Glutamatergic neuron (in vitro differentiated cells): Measurements from ENCODE around the gene TFF3. TPM values are rescaled to one million over a fixed set of nuclear protein-coding genes. Genes with fewer than 3 reads are reported as not detected.
A peak's percentile ranks its signal among the peaks of the same experiment; 100 is the strongest.

Source experiments
- DNase-seq: peaks from one replicate; pipeline ENCODE4 v3.0.0; 2022
- H3K27ac Mint-ChIP-seq: one replicate; pipeline ENCODE4 v1.8.0; 2020; ENCODE audit warnings: mild to moderate bottlenecking, mixed read lengths, inconsistent platforms; ENCODE audit not compliant: unreplicated experiment
- H3K27me3 Mint-ChIP-seq: one replicate; pipeline ENCODE4 v1.8.0; 2020; ENCODE audit warnings: mild to moderate bottlenecking, moderate library complexity, mixed read lengths, inconsistent platforms; ENCODE audit not compliant: unreplicated experiment
- H3K36me3 Mint-ChIP-seq: one replicate; pipeline ENCODE4 v1.8.0; 2020; ENCODE audit warnings: mild to moderate bottlenecking, mixed read lengths, inconsistent platforms; ENCODE audit not compliant: unreplicated experiment
- H3K4me1 Mint-ChIP-seq: one replicate; pipeline ENCODE4 v1.8.0; 2020; ENCODE audit warnings: mild to moderate bottlenecking, low read depth, mixed read lengths, inconsistent platforms; ENCODE audit not compliant: unreplicated experiment
- H3K4me3 Mint-ChIP-seq: one replicate; pipeline ENCODE4 v1.8.0; 2020; ENCODE audit warnings: mild to moderate bottlenecking, mixed read lengths, inconsistent platforms; ENCODE audit not compliant: unreplicated experiment
- H3K9me3 Mint-ChIP-seq: one replicate; pipeline ENCODE4 v1.8.0; 2020; ENCODE audit warnings: mild to moderate bottlenecking, moderate library complexity, mixed read lengths, inconsistent platforms; ENCODE audit not compliant: unreplicated experiment
- CTCF ChIP-seq: fragments of 200-600 bp; sonication (generic); IDR thresholded peaks from one replicate; pipeline ENCODE4 v1.5.0; 2021; ENCODE audit not compliant: partially characterized antibody, unreplicated experiment
- long read RNA-seq: library from polyadenylated mRNA; unstranded; transcript quantifications from one replicate; pipeline ENCODE4 v2.0.0, GENCODE V29; 2020; ENCODE audit not compliant: unreplicated experiment
- total RNA-seq: library from RNA; stranded (reverse); fragmentation: NEBNext Ultra II Directional; extraction: Animal tissue kit (Norgen Biotek cat#: 25700); gene quantifications from one replicate; pipeline ENCODE4 v1.2.1, GENCODE V29; 2021; ENCODE audit not compliant: unreplicated experiment

Gene TFF3
- total RNA-seq, result not detected
- long read RNA-seq, result 0 reads

- H3K27ac Mint-ChIP-seq, result no peak within 1 kb of the TSS
- H3K4me1 Mint-ChIP-seq, result peaks cover 25% of the 10 kb centered on the region
Observed at GRCh38 chr21:42315296-42315891, at the start of gene TFF3. TFF3 (minus strand) TSS chr21:42315409; CDS start chr21:42315374, 35 bp downstream.

GRCh38 chr21:42364304-42364865 is 49.2 kb upstream of the TFF3 start:
- Mint-ChIP-seq H3K36me3 (no peaks in the 10 kb centered on the region), H3K9me3 (peaks cover 10% of the 10 kb centered on the region), H3K27ac (no peak overlapping the region), H3K27me3 (peaks cover 5% of the 10 kb centered on the region), H3K4me3 (no peak overlapping the region), H3K4me1 (peaks cover 32% of the 10 kb centered on the region)
- no peak for TF ChIP-seq CTCF
- DNase-seq, result no peak

More at GRCh38 chr21:42315296-42315891, at the start of gene TFF3:
- H3K9me3 Mint-ChIP-seq, result peaks cover 6% of the 10 kb centered on the region
- H3K4me3 Mint-ChIP-seq, result no peak within 1 kb of the TSS
- TF ChIP-seq CTCF, result no peak
- DNase-seq, result no peak
- H3K27me3 Mint-ChIP-seq, result no peaks in the 10 kb centered on the region
- no peaks in the 10 kb centered on the region for H3K36me3 Mint-ChIP-seq

- Mint-ChIP-seq H3K27me3 (peaks cover 5% of the 10 kb centered on the region), H3K27ac (no peak overlapping the region), H3K9me3 (peaks cover 10% of the 10 kb centered on the region), H3K4me3 (no peak overlapping the region), H3K4me1 (peaks cover 32% of the 10 kb centered on the region), H3K36me3 (peaks cover 4% of the 10 kb centered on the region)
- TF ChIP-seq CTCF, result no peak
- no peak for DNase-seq
Observed at GRCh38 chr21:42363312-42363711, 48.1 kb upstream of the TFF3 start.

- Mint-ChIP-seq H3K27me3 (peaks cover 5% of the 10 kb centered on the region), H3K4me1 (peaks cover 29% of the 10 kb centered on the region), H3K4me3 (no peak overlapping the region), H3K9me3 (peaks cover 7% of the 10 kb centered on the region), H3K27ac (no peak overlapping the region), H3K36me3 (peaks cover 5% of the 10 kb centered on the region)
- DNase-seq, result no peak
- TF ChIP-seq CTCF, result no peak
Observed at GRCh38 chr21:42362700-42363099, 47.5 kb upstream of the TFF3 start.

- H3K27me3 Mint-ChIP-seq, result peaks cover 5% of the 10 kb centered on the region
- H3K4me3 Mint-ChIP-seq, result peak overlapping the region; percentile 27
- peaks cover 9% of the 10 kb centered on the region for H3K36me3 Mint-ChIP-seq
- H3K9me3 Mint-ChIP-seq, result peaks cover 7% of the 10 kb centered on the region
- peak overlapping the region; percentile 88 for H3K27ac Mint-ChIP-seq
- DNase-seq, result no peak
- TF ChIP-seq CTCF, result no peak
- peaks cover 29% of the 10 kb centered on the region for H3K4me1 Mint-ChIP-seq
Observed at GRCh38 chr21:42362198-42362597, 47.0 kb upstream of the TFF3 start.
